ENCODE results near the gene DLEU7.
A peak's percentile ranks its signal among the peaks of the same experiment; 100 is the strongest.

DLEU7 gene

DNA sequence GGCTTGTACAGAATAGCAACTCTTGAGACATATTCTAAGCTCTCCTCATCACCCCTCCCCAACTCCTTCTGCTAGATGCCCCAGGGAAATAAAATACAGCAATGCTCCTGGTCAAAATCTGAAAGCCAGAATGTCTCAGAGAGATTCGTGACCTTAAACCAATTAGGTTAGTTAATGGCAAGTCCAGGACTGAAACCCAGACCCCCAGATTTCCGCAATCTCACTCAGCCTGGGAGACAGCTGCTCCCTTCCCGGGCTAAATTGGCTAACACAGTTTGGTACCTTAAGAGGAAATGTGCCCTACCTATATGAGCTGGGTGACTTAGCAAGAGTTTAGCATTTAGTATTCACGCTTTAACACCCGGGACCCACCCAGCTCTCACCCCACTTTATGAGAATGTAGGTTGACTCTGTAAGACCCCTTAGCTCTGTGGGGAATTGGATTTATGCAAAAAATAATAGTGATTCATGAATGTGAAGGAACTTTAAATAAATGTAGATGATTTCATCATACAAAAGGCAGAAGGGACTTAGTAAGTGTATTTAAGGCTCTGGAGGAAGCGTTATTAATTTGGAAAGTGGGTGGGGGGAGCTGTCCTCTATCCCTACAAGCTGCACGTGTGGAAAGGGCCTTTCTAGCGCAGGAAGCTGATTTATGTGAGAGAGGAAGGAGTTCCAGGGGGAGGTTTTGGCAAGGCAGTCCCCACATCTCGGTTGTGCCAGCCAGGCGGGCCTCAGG, 1.1 kb downstream of the DLEU7 start:
- DNase-seq = peak; percentile 96

DNA sequence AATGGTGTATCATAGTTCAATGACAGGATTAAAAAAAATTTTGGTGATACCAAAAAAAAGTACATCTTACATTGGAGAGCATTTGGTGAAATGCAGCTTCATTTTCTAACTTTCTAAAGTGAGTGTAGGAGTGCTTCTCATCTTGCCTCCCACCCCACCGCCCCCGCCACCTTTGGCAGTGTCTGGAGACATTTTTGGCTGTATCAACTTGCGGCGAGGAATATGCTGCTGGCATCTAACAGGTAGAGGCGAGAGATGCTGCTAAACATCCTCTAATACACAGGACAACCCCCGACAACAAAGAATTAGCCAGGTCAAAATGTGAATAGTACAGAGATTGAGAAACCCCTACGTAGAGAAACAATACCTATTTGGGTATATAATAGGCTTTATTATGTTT, 1.7 kb downstream of the DLEU7 start:
- peak; percentile 38 for DNase-seq

DNA sequence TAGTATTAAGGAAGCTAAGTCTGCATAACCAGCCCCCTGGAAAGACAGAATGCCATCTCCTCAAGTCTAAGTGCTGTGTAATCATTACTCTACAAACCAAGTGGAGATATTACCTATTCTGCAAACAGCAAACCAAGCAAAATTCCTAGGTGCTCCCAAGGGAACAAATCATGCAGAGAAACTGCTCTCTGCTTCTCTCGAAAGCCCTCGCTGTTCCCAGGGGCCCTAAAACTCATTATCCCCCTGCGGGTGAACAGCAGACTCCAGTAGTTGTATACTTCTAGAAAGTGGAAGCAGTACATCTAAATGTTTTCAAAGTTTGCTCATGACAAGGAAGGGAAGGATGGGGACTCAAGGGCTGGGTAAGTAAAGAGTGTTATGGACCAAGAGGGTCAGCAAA, 3.2 kb downstream of the DLEU7 start:
- DNase-seq = no peak

DNA sequence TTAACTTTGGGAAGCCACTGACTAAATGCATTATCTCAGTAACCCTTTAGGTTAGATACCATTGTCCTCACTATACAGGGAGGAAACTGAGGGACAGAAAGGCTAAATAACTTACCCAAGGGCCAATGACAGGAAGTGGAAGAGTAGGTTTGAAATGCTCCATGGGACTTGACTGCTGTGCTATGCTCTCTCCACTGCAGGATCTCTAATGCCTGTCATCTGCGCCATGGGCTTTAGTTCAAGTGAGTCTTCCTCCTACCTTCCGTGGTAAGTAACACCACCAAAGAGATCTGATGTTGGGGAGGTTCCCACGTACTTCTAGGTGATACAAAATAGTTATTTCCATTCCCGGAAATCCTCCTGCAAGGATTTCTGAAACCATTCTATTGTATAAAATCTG, 3.7 kb downstream of the DLEU7 start:
- no peak for DNase-seq

DNA sequence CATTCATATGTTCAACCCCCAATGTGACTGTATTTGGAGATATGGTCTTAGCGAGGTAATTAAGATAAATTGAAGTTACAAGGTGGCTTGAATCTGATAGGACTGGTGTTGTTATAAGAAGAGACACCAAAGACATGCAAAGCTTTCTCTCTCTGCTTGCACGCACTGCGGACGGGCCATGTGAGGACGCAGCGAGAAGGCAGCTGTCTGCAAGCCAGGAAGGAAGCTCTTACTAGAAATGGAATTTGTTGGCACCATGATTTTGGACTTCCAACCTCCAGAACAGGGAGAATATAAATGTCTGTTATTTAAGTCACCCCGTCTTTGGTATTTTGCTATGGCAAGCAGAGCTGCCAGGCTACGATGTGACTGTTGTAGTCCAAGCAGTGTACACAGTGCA, 4.8 kb downstream of the DLEU7 start:
- no peak for DNase-seq

DNA sequence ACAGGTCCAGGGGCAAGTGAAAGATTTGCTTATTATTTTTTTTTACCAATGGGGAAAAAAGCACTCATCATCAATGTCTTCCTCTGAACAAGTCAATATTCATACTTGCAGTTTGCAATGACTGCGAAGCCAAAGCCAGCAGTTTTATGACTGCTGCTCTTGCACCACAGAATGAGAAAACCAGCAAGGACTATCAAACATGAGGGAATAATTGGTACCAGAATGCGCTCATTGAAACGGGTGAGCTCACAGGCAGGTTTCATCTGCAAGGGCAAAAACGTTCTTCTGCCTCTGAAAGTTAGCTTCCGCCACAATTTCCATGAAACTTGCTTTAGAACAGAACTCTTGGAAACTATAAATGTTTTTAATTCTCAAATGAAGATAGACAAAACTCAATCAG, 5.5 kb downstream of the DLEU7 start:
- no peak for DNase-seq

DNA sequence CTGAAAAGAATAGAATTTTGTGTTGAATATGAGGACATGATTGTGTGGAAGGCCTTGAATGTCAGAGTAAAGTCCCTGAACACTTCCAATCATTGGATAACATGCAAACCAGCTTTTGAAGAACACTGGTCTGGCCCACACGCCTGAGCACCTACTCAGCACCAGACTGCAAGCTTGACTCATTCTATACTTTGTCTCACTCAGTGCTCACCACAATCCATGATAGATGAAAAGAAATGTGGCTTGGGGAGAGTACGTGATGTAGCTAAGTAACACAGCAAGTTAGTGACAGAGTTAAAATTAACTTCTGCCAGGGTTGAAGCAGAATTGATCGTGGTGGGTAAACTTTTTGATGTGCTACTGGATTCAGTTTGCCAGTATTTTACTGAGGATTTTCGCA, 12.0 kb downstream of the DLEU7 start:
- DNase-seq = no peak

DNA sequence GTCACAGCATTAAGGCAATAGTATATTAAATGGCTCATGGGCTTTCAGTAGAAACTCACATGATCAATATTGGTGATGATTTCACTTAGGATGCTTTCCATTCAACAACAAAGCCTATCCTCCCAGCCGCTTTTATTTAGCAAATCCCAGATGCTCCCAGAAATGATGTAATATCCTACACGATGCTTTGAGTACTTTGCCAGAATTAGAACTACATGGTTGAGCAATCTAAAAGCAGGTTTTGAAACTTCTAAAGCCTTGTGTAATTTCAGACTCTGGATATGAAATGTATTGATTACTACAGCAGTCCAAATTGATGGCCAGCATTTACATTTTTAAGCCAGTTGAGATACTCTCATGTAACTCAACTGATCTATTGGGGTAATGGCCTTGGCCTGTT, 13.6 kb downstream of the DLEU7 start:
- no peak for DNase-seq

DNA sequence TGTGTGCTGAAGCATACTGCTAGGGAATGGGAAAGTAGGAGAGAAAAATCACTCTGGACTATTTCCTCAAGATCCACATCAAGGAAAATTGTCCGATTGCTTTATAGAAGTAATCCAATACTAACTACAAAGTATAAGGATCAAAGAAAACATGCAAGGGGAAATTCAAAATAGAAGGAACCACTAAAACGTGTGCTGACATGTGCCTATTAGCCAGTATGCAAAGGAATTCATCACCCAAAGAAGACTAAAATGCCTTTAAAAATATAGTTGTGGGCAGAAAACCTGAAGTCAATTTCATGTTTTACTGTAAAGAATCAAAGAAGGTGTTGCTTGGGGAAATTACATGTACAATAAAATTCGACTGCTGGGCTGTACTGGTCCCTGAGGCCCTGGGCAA, 14.3 kb downstream of the DLEU7 start:
- DNase-seq = no peak

DNA sequence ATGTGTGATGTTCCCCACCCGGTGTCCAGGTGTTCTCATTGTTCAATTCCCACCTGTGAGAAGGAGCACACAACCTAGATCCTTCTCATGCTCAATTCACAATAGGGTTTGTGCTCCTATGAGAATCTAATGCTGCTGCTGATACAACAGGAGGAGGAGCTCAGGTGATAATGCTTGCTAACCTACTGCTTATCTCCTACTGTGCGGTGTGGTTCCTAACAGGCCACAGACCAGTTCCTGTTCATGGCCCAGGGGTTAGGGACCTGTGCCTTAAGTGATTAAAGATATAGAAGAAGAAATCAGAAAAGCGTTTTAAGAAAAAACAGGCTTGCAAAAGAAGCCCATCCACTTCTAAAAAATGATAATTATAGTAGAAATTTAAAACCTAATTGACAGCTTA, 17.5 kb downstream of the DLEU7 start:
- DNase-seq = no peak

DNA sequence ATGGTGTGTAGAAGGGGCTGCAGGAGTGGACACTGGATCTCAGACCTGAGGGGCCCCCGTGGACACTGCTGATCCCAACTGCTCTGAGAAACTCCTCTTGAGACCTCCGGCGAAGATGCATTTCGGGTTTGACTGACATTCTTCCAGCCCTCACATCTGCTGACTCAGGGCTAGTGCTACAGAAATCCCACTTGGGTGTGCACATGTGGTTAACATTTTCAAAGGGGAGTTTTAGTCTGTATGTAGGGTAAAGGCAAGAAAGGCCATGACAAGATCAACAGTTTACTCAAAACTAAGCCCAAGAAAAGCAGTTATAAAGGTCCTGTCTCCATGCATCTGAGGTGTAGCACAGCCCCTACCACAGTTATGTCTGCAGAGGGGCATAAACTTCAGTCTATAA, 31.2 kb downstream of the DLEU7 start:
- no peak for DNase-seq

DNA sequence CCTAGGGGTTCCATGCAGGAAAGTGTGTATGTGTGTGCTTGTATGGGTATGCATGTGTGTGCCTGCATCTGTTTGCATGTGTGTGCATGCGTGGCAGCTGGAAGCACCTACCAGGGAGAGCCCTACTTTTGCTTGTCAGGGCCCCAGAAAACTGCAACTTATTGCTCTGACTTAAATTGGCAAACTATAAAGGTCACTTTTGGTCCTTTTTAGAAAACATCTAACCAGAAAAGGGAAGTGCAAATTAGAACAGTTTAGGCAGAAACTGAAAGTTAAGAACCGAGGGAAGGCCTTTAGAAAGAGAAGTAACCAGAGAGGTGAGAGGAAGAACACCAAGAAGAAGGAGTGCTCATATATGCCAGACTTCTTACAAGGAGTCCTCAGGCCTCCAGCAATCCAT, 32.5 kb downstream of the DLEU7 start:
- no peak for DNase-seq

DNA sequence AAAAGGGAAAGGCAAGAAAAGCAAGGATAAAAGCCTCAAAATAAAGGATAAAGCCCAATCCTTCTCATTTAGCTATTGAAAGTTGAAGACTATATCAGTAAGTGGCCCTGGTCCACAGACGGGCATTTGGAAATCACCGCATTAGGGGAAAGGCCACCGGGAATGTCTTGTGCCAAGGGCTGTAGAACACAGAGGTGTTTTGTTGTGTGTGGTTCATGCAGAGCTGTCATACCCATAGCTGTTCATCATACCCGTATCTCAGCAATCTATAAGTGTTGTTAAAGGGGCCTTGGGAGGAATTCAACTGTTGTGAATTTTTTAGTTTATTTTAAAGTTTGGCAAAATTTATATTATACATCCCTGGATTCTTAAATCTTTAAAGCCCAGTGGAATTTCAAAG, 33.0 kb downstream of the DLEU7 start:
- no peak for DNase-seq

DNA sequence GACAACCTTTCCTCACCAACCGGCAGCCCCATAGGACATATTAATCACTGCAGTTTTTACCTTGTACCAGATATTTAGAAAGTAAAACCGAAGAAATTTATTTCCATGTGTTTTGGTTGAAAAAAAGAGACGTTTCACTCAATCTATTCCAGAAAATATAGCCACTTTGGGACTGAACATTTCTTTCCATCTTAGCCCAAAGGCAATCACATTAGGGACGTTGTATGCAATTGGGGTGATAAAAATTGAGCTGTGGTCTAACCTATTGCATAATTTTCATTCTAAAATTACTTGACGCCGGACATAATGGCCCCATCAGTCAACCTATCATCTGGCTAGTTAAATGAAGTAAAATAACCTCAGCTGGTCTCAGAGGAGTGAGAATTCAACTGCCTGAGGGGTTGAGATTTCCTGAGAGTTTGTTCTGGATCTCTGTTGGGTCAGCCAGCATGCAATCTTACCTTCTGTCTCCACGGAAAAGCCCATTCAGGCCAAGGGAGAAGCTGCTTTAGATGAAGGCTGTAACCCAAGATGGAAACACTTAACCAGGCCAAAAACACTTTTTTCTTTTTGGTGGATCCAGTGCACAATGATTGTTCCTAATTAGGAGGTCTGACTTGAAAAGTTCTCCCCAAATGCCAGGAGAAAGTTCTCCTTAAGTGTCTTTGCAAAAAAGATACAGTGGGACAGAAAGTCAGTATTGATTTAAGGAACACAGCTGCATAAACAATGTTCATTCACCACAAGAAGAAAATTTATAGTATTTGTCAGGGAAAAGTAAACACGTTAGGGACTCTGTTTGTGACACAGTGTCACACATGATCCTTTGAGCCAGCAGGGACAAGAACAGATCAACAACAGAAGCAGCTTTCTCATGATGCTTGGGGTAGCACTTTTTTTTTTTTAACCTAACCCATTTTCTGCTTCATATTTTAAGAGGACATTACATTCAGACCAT, 34.1 kb downstream of the DLEU7 start:
- no peak for DNase-seq

DNA sequence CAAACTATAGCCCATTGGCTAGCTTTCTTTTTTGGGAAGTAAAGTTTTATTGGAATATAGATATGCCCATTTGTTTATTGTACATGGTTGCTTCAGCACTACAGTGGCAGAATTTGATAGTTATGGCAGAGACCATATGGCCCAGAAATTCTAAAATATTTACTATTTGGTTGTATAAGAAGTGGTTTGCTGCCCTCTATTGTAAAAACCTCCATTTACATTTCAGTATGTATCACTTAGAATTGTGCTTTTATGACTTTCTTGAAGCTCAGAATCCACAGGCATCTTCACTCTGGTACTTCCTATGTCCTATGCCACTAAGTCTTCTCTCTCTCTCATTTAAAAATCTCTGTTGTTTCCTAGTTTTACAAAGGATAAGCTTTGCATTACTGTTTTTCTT, 37.7 kb downstream of the DLEU7 start:
- peak; percentile 22 for DNase-seq

DNA sequence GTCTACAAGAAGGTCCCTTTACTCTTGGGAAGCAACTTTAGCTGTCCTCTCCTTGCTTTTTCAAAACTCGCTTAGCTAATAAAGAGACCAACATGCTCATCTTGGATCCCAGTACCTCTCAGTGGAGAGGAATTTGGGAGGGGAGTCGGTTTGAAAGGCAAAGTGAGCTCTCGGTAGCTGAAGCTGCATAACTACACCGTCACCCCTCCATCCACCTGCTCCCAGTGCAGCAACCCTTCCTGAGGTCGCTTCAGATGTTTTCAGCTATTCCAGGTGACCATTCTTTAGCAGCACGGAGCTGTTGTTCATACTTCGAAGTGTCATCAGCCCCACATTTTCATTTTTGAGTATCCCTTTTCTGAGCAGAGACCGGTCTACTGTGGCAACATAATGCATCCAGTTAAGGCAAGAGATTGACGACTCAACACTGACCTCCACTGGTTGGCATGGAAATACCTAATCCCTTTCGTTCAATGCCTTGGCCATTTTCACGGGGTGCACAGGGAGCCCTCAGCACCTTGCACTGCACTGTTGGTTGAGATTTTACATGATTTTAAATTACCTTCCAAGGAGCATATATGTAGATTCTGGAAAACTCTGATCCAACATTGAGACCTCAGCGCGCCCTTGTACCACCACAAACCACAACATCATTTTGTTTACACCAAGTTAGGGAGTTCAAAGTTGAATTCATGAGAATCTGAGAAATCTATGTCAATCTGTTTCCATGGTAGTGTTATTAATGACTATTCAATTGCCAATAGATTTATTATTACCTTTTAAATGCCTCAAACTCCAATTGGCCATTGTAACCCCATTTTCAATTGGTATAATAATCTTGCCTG, 42.2 kb downstream of the DLEU7 start:
- peak; percentile 88 for DNase-seq

DNA sequence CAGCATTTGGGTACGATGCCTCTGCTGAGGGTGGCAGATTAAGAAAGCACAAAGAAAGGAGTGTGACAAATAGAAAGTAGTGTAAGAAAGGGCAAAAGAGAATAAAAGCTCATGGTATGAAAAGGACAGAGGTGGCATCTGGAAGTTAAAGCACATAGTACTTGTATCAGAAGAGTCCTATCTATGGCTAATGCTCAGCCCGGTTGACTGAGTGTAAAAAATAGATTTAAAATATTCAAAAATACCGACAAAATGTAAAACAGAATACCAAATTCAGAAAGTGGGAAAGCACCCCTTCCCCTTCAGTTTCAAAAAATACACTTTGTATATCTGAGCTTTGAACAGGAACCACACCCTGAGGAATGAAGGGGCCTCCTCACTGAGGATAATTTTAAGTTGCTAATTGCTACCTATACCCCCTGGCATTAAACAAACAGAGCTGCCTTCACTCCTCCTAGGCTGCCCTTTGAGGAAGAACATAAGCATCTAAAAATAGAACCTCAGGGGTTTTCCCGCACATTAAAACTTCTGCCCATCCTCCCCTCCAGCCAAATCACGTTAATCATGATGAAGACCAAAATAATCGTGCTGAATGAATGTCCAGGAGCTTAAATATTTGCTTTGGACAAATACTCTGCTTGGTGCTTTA, 43.3 kb downstream of the DLEU7 start:
- DNase-seq = no peak

DNA sequence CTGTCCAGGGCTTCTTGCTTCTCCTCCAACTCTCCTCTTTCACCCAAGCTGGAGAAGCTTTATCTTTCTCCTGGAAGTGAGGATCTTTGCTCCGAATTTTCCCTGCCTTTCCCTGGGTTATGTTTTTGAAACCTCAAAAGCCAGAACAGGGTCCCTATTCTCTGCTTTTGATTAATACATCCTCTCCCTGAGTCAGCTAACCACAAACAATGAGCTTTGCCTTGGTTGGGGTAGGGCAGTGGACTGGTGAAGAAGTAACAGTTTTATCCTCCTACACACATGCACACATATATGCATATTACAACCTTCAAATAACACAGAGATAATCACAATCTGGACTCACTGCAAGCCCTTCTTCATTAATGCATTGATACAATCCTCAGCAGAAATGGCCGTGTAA, 44.6 kb downstream of the DLEU7 start:
- no peak for DNase-seq

DNA sequence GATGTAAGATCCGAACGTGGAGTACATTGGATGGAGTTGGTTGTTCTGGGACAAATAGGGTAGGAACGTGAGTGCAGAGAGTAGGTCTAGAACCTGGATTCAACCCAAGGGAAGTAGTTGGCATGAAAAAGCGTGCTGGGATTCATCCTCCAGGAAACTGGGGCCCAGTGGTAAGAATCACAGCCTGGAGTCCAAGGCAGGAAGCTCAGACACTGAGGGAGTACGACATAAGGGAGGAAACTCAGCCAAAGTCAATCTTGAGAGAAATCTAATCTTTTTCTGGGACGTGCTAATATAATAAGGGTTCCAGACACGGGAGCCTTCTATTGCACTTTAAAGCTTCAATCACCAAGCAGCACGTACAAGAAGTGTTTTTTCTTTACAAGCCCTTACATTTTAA, 46.4 kb downstream of the DLEU7 start:
- DNase-seq = no peak

DNA sequence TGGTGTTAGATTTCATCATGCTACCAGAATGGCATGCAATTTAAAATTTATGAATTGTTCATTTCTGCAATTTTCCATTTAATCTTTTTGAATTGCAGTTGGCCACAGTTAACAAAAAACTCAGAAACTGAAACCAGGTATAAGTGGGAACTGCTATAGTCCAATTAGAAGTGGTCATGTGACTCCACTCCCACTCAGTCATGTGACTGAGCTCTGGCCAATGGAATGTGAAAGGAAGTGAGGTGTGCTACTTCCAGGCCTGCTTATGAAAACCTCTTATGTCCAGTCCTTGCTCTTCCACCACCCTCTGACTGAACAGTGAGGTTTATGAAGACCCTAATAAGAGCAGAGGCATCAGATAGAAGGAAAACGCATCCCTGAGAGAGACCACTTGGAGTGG, 47.0 kb downstream of the DLEU7 start:
- no peak for DNase-seq

DNA sequence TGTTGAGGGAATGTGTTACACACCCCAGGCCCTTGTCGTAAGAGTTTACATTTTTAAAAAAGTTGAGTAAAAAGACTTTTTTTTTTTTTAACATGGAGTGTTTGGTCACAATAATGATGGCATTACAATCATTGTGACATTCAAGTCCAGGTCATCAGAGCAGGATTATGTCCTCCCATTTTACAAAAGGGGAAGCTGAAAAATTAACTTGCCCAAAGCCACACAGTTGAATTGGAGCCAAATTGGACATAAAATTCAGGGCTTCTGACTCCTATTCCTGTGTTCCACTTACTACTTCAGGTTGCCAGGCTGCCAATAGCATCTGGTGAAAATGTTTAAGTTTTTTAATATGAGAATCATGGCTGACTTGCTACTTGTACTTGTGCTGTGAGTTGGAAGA, 49.3 kb downstream of the DLEU7 start:
- no peak for DNase-seq

DNA sequence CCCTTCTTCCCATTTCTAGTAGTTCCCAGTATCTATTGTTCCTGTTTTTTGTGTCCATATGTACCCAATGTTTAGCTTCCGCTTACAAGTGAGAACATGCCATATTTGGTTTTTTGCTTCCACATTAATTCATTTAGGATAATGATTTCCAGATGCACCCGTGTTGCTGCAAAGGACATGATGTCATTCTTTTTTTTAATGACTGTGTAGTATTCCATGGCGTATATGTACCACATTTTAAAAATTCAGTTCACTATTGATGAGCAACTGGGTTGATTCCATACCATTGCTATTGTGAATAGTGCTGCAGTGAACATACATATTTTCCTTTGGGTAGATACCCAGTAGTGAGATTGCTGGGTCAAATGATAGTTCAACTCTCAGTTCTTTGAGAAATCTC, 50.5 kb downstream of the DLEU7 start:
- DNase-seq = no peak
